Hepatocyte (in vitro differentiated cells): Measurements from ENCODE around the gene ARHGEF25. TPM values are rescaled to one million over a fixed set of nuclear protein-coding genes. Genes with fewer than 3 reads are reported as not detected.

ENCODE experiments used
- DNase-seq: peaks from one replicate; pipeline ENCODE4 v3.0.0-alpha.2; 2016; ENCODE audit warnings: low spot score
- H2AFZ ChIP-seq: fragments of 200-600 bp; sonication (generic); 2 replicates; pipeline ENCODE4 v1.6.0; 2016; ENCODE audit warnings: antibody characterized with exemption, mild to moderate bottlenecking
- H3K27ac ChIP-seq: fragments of 200-600 bp; sonication (generic); 2 replicates; pipeline ENCODE4 v1.5.1; 2016; ENCODE audit warnings: mild to moderate bottlenecking
- H3K27me3 ChIP-seq: fragments of 200-600 bp; sonication (generic); 2 replicates; pipeline ENCODE4 v1.6.1; 2016
- H3K36me3 ChIP-seq: fragments of 200-600 bp; sonication (generic); replicated peaks from 2 replicates; pipeline ENCODE4 v1.5.1; 2016; ENCODE audit warnings: low read depth; ENCODE audit not compliant: insufficient read depth
- H3K4me1 ChIP-seq: fragments of 200-600 bp; sonication (generic); 2 replicates; pipeline ENCODE4 v1.5.1; 2016; ENCODE audit warnings: mild to moderate bottlenecking, moderate library complexity; ENCODE audit not compliant: insufficient read depth
- H3K4me2 ChIP-seq: fragments of 200-600 bp; sonication (generic); 2 replicates; pipeline ENCODE4 v1.6.0; 2016
- H3K4me3 ChIP-seq: fragments of 200-600 bp; sonication (generic); 2 replicates; pipeline ENCODE4 v1.5.1; 2016; ENCODE audit warnings: mild to moderate bottlenecking
- H3K79me2 ChIP-seq: fragments of 200-600 bp; sonication (generic); 2 replicates; pipeline ENCODE4 v1.6.0; 2017; ENCODE audit warnings: mild to moderate bottlenecking
- H3K9me2 ChIP-seq: fragments of 200-600 bp; sonication (generic); replicated peaks from 2 replicates; pipeline ENCODE4 v1.6.0; 2017; ENCODE audit warnings: mild to moderate bottlenecking; ENCODE audit not compliant: insufficient read depth
- H3K9me3 ChIP-seq: fragments of 200-600 bp; sonication (generic); 2 replicates; pipeline ENCODE4 v1.5.1; 2016; ENCODE audit warnings: low read depth, mild to moderate bottlenecking
- H4K20me1 ChIP-seq: fragments of 200-600 bp; sonication (generic); 2 replicates; pipeline ENCODE4 v1.6.0; 2016; ENCODE audit warnings: mild to moderate bottlenecking; ENCODE audit not compliant: insufficient read depth, poor library complexity, severe bottlenecking
- CTCF ChIP-seq: fragments of 200-600 bp; sonication (generic); IDR thresholded peaks from 2 replicates; pipeline ENCODE4 v1.5.1; 2016; ENCODE audit warnings: antibody characterized with exemption, mild to moderate bottlenecking; ENCODE audit not compliant: poor library complexity
- EZH2 ChIP-seq: fragments of 200-600 bp; sonication (generic); IDR thresholded peaks from 2 replicates; pipeline ENCODE4 v1.6.1; 2016; ENCODE audit warnings: antibody characterized with exemption, mild to moderate bottlenecking, borderline replicate concordance
- EZH2phosphoT487 ChIP-seq: fragments of 200-600 bp; sonication (generic); IDR thresholded peaks from one replicate; pipeline ENCODE4 v1.6.1; 2018; ENCODE audit warnings: antibody characterized with exemption, mild to moderate bottlenecking, low read depth, moderate library complexity; ENCODE audit not compliant: unreplicated experiment, severe bottlenecking
- WGBS: methylation state at CpG from one replicate; pipeline ENCODE4 v1.1.6; 2016; ENCODE audit warnings: low lambda C conversion rate; ENCODE audit errors: missing lambda C conversion rate; 5-methylcytosine and 5-hydroxymethylcytosine counted together
- polyA plus RNA-seq: library from polyadenylated mRNA; unstranded; fragments of >200 nt; fragmentation: Nextera tagmentation; extraction: Ambion mirVana; gene quantifications from 2 replicates; pipeline ENCODE4 v1.2.1, GENCODE V29; 2016
- total RNA-seq: library from RNA; depleted of rRNA; stranded (reverse); fragments of >200 nt; gene quantifications from 2 replicates; pipeline ENCODE4 v1.2.3, GENCODE V29; 2014

ARHGEF25 gene
- total and polyA plus RNA-seq, 2 experiments from 2014 or later = 0.29 to 12.6 TPM

GRCh38 chr12:57592551-57593165, 18.6 kb upstream of the ARHGEF25 start:
- TF ChIP-seq EZH2 = no peak
- no peak for TF ChIP-seq CTCF
- TF ChIP-seq EZH2phosphoT487 = no peak
- Histone ChIP-seq H4K20me1 (no peaks in the 10 kb centered on the region), H2AFZ (no peak overlapping the region), H3K4me3 (no peak overlapping the region), H3K36me3 (no peaks in the 10 kb centered on the region), H3K27ac (no peak overlapping the region), H3K4me2 (peak overlapping the region; percentile 89), H3K9me3 (no peaks in the 10 kb centered on the region), H3K27me3 (peaks cover 11% of the 10 kb centered on the region), H3K4me1 (no peaks in the 10 kb centered on the region), H3K79me2 (peaks cover 30% of the 10 kb centered on the region), H3K9me2 (no peaks in the 10 kb centered on the region)
- WGBS = 88% methylated on average over 2 of the region's 2 CpGs
- no peak for DNase-seq

- TF ChIP-seq EZH2 = no peak
- TF ChIP-seq EZH2phosphoT487 = no peak
- no peak for TF ChIP-seq CTCF
- Histone ChIP-seq H3K4me2 (peak overlapping the region; percentile 89), H3K9me2 (no peaks in the 10 kb centered on the region)
Measured at GRCh38 chr12:57593187-57593586, 18.0 kb upstream of the ARHGEF25 start.

DNA sequence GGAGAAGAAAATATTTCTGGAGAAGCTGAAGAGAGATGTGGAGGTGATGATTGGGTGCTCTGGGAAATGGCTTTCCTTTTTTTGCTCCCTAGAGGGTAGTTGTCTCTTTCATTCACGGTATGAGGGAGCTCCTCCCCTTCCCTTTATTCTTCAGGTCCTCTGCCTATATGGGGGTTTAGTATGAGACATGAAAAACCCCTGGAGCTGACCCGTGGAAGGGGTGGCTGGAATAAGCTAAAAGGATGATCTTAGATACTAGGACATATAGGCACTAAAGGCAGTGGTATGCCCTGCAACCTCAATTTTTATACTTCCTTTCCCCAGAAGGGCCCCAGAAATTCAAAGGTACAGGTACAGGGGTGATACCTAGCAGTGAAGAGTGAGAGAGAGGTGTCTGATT, 10.8 kb upstream of the ARHGEF25 start:
- no peak for TF ChIP-seq EZH2phosphoT487
- TF ChIP-seq EZH2 = no peak
- no peak for TF ChIP-seq CTCF
- peaks cover 14% of the 10 kb centered on the region for H3K4me1 ChIP-seq
- H3K27me3 ChIP-seq = no peaks in the 10 kb centered on the region
- H3K9me3 ChIP-seq = no peaks in the 10 kb centered on the region
- no peaks in the 10 kb centered on the region for H4K20me1 ChIP-seq
- WGBS = 86% methylated on average over 2 of the region's 2 CpGs
- H3K27ac ChIP-seq = no peak overlapping the region
- no peaks in the 10 kb centered on the region for H3K9me2 ChIP-seq
- no peak overlapping the region for H3K4me3 ChIP-seq
- no peaks in the 10 kb centered on the region for H3K36me3 ChIP-seq
- no peak for DNase-seq
- no peak overlapping the region for H3K4me2 ChIP-seq
- no peaks in the 10 kb centered on the region for H3K79me2 ChIP-seq
- no peak overlapping the region for H2AFZ ChIP-seq

More at GRCh38 chr12:57593187-57593586, 18.0 kb upstream of the ARHGEF25 start:
- no peak overlapping the region for H3K4me3 ChIP-seq
- peaks cover 30% of the 10 kb centered on the region for H3K79me2 ChIP-seq
- WGBS = 78% methylated on average over 4 of the region's 4 CpGs
- no peaks in the 10 kb centered on the region for H3K9me3 ChIP-seq
- H3K27ac ChIP-seq = no peak overlapping the region
- DNase-seq = no peak
- H2AFZ ChIP-seq = no peak overlapping the region
- peaks cover 5% of the 10 kb centered on the region for H3K27me3 ChIP-seq
- no peaks in the 10 kb centered on the region for H3K4me1 ChIP-seq
- H4K20me1 ChIP-seq = no peaks in the 10 kb centered on the region
- H3K36me3 ChIP-seq = no peaks in the 10 kb centered on the region

- TF ChIP-seq EZH2phosphoT487 = no peak
- Histone ChIP-seq H3K36me3 (no peaks in the 10 kb centered on the region), H4K20me1 (no peaks in the 10 kb centered on the region), H3K4me1 (peaks cover 19% of the 10 kb centered on the region), H3K79me2 (no peaks in the 10 kb centered on the region), H2AFZ (no peak overlapping the region), H3K27ac (no peak overlapping the region), H3K4me3 (no peak overlapping the region), H3K9me2 (no peaks in the 10 kb centered on the region), H3K4me2 (no peak overlapping the region), H3K9me3 (no peaks in the 10 kb centered on the region), H3K27me3 (no peaks in the 10 kb centered on the region)
- no peak for DNase-seq
Measured at GRCh38 chr12:57602544-57602943, 8.7 kb upstream of the ARHGEF25 start.
